HepG2 (cell line): ENCODE results near the gene SNX7. TPM values are rescaled to one million over a fixed set of nuclear protein-coding genes. Genes with fewer than 3 reads are reported as not detected.

Source experiments
- ATAC-seq: fragments of 200-7000 bp; cut with Tn5 transposase; 3 replicates; pipeline ENCODE4 v1.9.1; 2020; ENCODE audit warnings: mild to moderate bottlenecking, moderate library complexity
- BruUV-seq: library from RNA; stranded (reverse); fragments of 400-500 nt; replicated peaks from 2 replicates; lab custom pipeline; 2021; lab: Mats Ljungman, UMichigan
- CTCF ChIA-PET: fragments of 300-600 bp; formaldehyde crosslinking; extraction: SDS; loops from one replicate; lab custom pipeline; 2021; ENCODE audit warnings: low total read pairs, inconsistent platforms, low intra/inter-chr PET ratio; lab: Yijun Ruan, JAX
- POLR2A ChIA-PET: fragments of 350-600 bp; sonication (Branson Sonifier 250); formaldehyde crosslinking; loops from one replicate; lab custom pipeline; 2020; ENCODE audit warnings: antibody characterized with exemption, inconsistent platforms; lab: Yijun Ruan, JAX
- DNase-seq: peaks from one replicate; pipeline ENCODE4 v3.0.0-alpha.2; 2015; ENCODE audit warnings: low spot score
- FAIRE-seq: peaks from 3 replicates; lab custom pipeline; 2011; peaks lifted over from hg19 to GRCh38; lab: Jason Lieb, UNC
- H2AFZ ChIP-seq: one replicate; pipeline ENCODE4 v1.6.1; 2011; ENCODE audit warnings: low read length, inconsistent platforms
- H3K27ac ChIP-seq: fragments of 300-600 bp; 3 replicates; pipeline ENCODE4 v1.8.0; 2011; ENCODE audit warnings: mixed run types, mild to moderate bottlenecking, mixed read lengths, low read length, inconsistent platforms; ENCODE audit not compliant: insufficient read depth; ENCODE audit errors: extremely low read length
- H3K27me3 ChIP-seq, 2 experiments: fragments of 200-600 bp in 1 of 2; 2 replicates in 1 of 2; 3 replicates in 1 of 2; pipeline versions ENCODE4 v1.6.0 to v1.8.0; 2011; ENCODE audit warnings: low read length in 2 of 2, mild to moderate bottlenecking in 2 of 2, moderate library complexity in 2 of 2, inconsistent platforms in 1 of 2; ENCODE audit not compliant: insufficient read depth in 2 of 2, control insufficient read depth in 1 of 2
- H3K36me3 ChIP-seq, 2 experiments: fragments of 200-600 bp in 1 of 2; replicated peaks in 1 of 2; 2 replicates in 1 of 2; 3 replicates in 1 of 2; pipeline versions ENCODE4 v1.5.1 to v1.8.0; 2011; ENCODE audit warnings: low read length in 2 of 2, inconsistent platforms in 1 of 2; ENCODE audit not compliant: insufficient read depth in 2 of 2, control insufficient read depth in 1 of 2
- H3K4me1 ChIP-seq: 2 replicates; pipeline ENCODE4 v1.5.1; 2012; ENCODE audit warnings: low read length, inconsistent platforms; ENCODE audit not compliant: insufficient read depth
- H3K4me2 ChIP-seq: 2 replicates; pipeline ENCODE4 v1.6.0; 2011; ENCODE audit warnings: low read depth, low read length, inconsistent platforms
- H3K4me3 ChIP-seq, 3 experiments: fragments of 200-600 bp in 1 of 3; sonication (generic), shearing (Covaris generic) in 1 of 3; replicated peaks in 1 of 3; 2 replicates each; pipeline ENCODE4 v1.5.1; 2011 to 2016; ENCODE audit warnings: low read length in 3 of 3, inconsistent platforms in 2 of 3, low read depth in 2 of 3, mild to moderate bottlenecking in 2 of 3, control low read depth in 1 of 3, mixed read lengths in 1 of 3; ENCODE audit not compliant: insufficient read depth in 1 of 3
- H3K79me2 ChIP-seq: one replicate; pipeline ENCODE4 v1.6.1; 2011; ENCODE audit warnings: low read length, inconsistent platforms; ENCODE audit not compliant: insufficient read depth
- H3K9ac ChIP-seq: 2 replicates; pipeline ENCODE4 v1.6.0; 2011; ENCODE audit warnings: mild to moderate bottlenecking, low read depth, low read length, inconsistent platforms; ENCODE audit not compliant: insufficient read depth
- H3K9me3 ChIP-seq: 2 replicates; pipeline ENCODE4 v1.5.1; 2012; ENCODE audit warnings: mild to moderate bottlenecking, low read length
- H4K20me1 ChIP-seq: 2 replicates; pipeline ENCODE4 v1.6.0; 2011; ENCODE audit warnings: inconsistent platforms, mild to moderate bottlenecking, low read length, moderate library complexity; ENCODE audit not compliant: insufficient read depth
- AFF4 ChIP-seq: sonication (generic); formaldehyde crosslinking; IDR thresholded peaks from 2 replicates; pipeline ENCODE4 v1.4.0; 2020; ENCODE audit warnings: missing genetic modification reagents
- AHR ChIP-seq: IDR thresholded peaks from 2 replicates; pipeline ENCODE4 v1.6.1; 2018; ENCODE audit warnings: missing genetic modification reagents, missing compliant biosample characterization
- ATF4 ChIP-seq, 2 experiments: fragments of 450-650 bp in 1 of 2; sonication (generic) in 1 of 2; formaldehyde crosslinking; IDR thresholded peaks; 2 replicates each; pipeline versions ENCODE4 v1.5.0 to v1.8.0; 2020 to 2022; ENCODE audit warnings: mild to moderate bottlenecking in 1 of 2, missing genetic modification reagents in 1 of 2
- FLYWCH1 ChIP-seq: sonication (generic); formaldehyde crosslinking; IDR thresholded peaks from 2 replicates; pipeline ENCODE4 v1.8.1; 2023; ENCODE audit warnings: mild to moderate bottlenecking, missing genetic modification reagents
- HMG20A ChIP-seq: IDR thresholded peaks from 2 replicates; pipeline ENCODE4 v1.6.1; 2016; ENCODE audit warnings: borderline replicate concordance
- JUN ChIP-seq: sonication (generic); formaldehyde crosslinking; IDR thresholded peaks from 2 replicates; pipeline ENCODE4 v1.4.0; 2020; ENCODE audit warnings: mild to moderate bottlenecking, missing genetic modification reagents
- MIXL1 ChIP-seq: IDR thresholded peaks from 2 replicates; pipeline ENCODE4 v1.6.1; 2016
- SMAD3 ChIP-seq: sonication (generic); formaldehyde crosslinking; IDR thresholded peaks from 2 replicates; pipeline ENCODE4 v1.4.0; 2020; ENCODE audit warnings: missing genetic modification reagents
- SMARCE1 ChIP-seq: fragments of 450-650 bp; IDR thresholded peaks from 2 replicates; pipeline ENCODE4 v1.6.1; 2017; ENCODE audit warnings: borderline replicate concordance
- SRSF1 ChIP-seq: fragments of 200-400 bp; formaldehyde crosslinking; optimal IDR thresholded peaks from 2 replicates; pipeline ENCODE3; 2017; ENCODE audit warnings: mild to moderate bottlenecking, low read depth, low read length, moderate library complexity
- WGBS: methylation state at CpG from one replicate; pipeline ENCODE4 v1.1.6; 2017; ENCODE audit warnings: low lambda C conversion rate; 5-methylcytosine and 5-hydroxymethylcytosine counted together
- in situ Hi-C: cut with HindIII; loops from 2 replicates; pipeline ENCODE4 v1.10.0; 2017; ENCODE audit warnings: low pct_unique_long_range_greater_than_20kb; ENCODE audit not compliant: extremely low pct_ligation_motif_present
- intact Hi-C: fragments of 100-400 bp; cut with micrococcal nuclease; formaldehyde crosslinking; loops from one replicate; pipeline ENCODE4 v1.10.0; 2022; ENCODE audit not compliant: unreplicated experiment
- polyA plus RNA-seq, 8 experiments: library from polyadenylated mRNA; depleted of rRNA in 3 of 8; stranded (reverse) in 7 of 8; unstranded in 1 of 8; fragments of >200 nt; fragmentation: Illumina TruSeq in 4 of 8; extraction: Trizol in 4 of 8; gene quantifications; 2 replicates each; pipeline versions ENCODE4 v1.2.1 to v1.2.3, GENCODE V29; 2011 to 2016; ENCODE audit warnings: low read depth in 4 of 8, missing spikeins in 1 of 8, mixed read lengths in 1 of 8; ENCODE audit not compliant: insufficient read depth in 1 of 8
- total RNA-seq, 5 experiments: library from RNA; depleted of rRNA; stranded (reverse); fragments of >200 nt; fragmentation: Illumina TruSeq; extraction: Trizol; gene quantifications; 2 replicates each; pipeline ENCODE4 v1.2.3, GENCODE V29; 2016; ENCODE audit warnings: low read depth in 1 of 5

The SNX7 gene
- total and polyA plus RNA-seq, 2 of the 13 experiments (the other 11 are each of a cell fraction or from before 2014, with no cell fraction given): 14.3 to 33.5 TPM

GRCh38 chr1:98769162-98769561 lies 107.6 kb downstream of the SNX7 start:
- Histone ChIP-seq H4K20me1 (no peaks in the 10 kb centered on the region), H2AFZ (no peak overlapping the region), H3K79me2 (no peaks in the 10 kb centered on the region), H3K4me1 (no peaks in the 10 kb centered on the region), H3K4me2 (no peak overlapping the region), H3K9ac (no peak overlapping the region), H3K36me3 (no peaks in the 10 kb centered on the region), H3K27me3 (no peaks in the 10 kb centered on the region), H3K9me3 (no peaks in the 10 kb centered on the region), H3K4me3 (no peak overlapping the region), H3K27ac (no peak overlapping the region)
- no TSS peak for BruUV-seq
- no peak for FAIRE-seq
- ATAC-seq: no peak
- no peak for DNase-seq
- intact Hi-C loops: no loop called here
- TF ChIP-seq SMARCE1: no peak
- TF ChIP-seq MIXL1: no peak
- TF ChIP-seq SRSF1: no peak
- TF ChIP-seq HMG20A (CRISPR knock-in tag): no peak
- POLR2A ChIA-PET: no interaction called here
- 71% methylated on average over 3 of the region's 3 CpGs for WGBS
- in situ Hi-C loops: no loop called here
- CTCF ChIA-PET: no interaction called here

GRCh38 chr1:98781906-98782305 lies 120.4 kb downstream of the SNX7 start:
- Histone ChIP-seq H3K79me2 (no peaks in the 10 kb centered on the region), H3K9ac (no peak overlapping the region), H3K36me3 (no peaks in the 10 kb centered on the region), H3K9me3 (no peaks in the 10 kb centered on the region), H3K27ac (no peak overlapping the region), H3K4me1 (no peaks in the 10 kb centered on the region), H4K20me1 (no peaks in the 10 kb centered on the region), H3K4me2 (no peak overlapping the region), H3K4me3 (no peak overlapping the region), H3K27me3 (no peaks in the 10 kb centered on the region; a peak in 1 of 5 replicates), H2AFZ (no peak overlapping the region)
- POLR2A ChIA-PET: no interaction called here
- FAIRE-seq (no peak), DNase-seq (no peak), ATAC-seq (no peak)
- WGBS: 0% methylated on average over 2 of the region's 2 CpGs
- intact Hi-C loops: no loop called here
- no peak for TF ChIP-seq FLYWCH1 (CRISPR knock-in tag)
- TF ChIP-seq SMAD3 (CRISPR knock-in tag): no peak
- no peak for TF ChIP-seq AHR (CRISPR knock-in tag)
- no peak for TF ChIP-seq AFF4 (CRISPR knock-in tag)
- TF ChIP-seq JUN: no peak
- TF ChIP-seq ATF4 (CRISPR knock-in tag; IDR thresholded peaks at IDR 0.05): no peak
- in situ Hi-C loops: no loop called here
- CTCF ChIA-PET: no interaction called here
- no TSS peak for BruUV-seq
